GOT3 (cell line): ENCODE data around the gene ACSF3.

Source experiments
- DNase-seq: peaks from one replicate; lab custom pipeline; 2025; ENCODE audit warnings: mixed read lengths; lab: John Stamatoyannopoulos, UW

Gene ACSF3

GRCh38 chr16:89095491-89095951 lies 1.9 kb downstream of the ACSF3 start:
- DNase-seq = no peak

- DNase-seq = no peak
Observed at GRCh38 chr16:89096042-89096717, 2.5 kb downstream of the ACSF3 start.

- DNase-seq = no peak
Observed at GRCh38 chr16:89096768-89097391, 3.2 kb downstream of the ACSF3 start.

- no peak for DNase-seq
Observed at GRCh38 chr16:89097392-89097772, 3.7 kb downstream of the ACSF3 start.

GRCh38 chr16:89098767-89099430 lies 5.2 kb downstream of the ACSF3 start:
- no peak for DNase-seq

- DNase-seq = no peak
Observed at GRCh38 chr16:89099905-89100304, 6.3 kb downstream of the ACSF3 start.

- DNase-seq = no peak
Observed at GRCh38 chr16:89100601-89101302, 7.1 kb downstream of the ACSF3 start.

- DNase-seq = no peak
Observed at GRCh38 chr16:89101303-89102040, 7.8 kb downstream of the ACSF3 start.

- DNase-seq = no peak
Observed at GRCh38 chr16:89102041-89102471, 8.4 kb downstream of the ACSF3 start.

GRCh38 chr16:89102481-89103073 lies 8.9 kb downstream of the ACSF3 start:
- no peak for DNase-seq

GRCh38 chr16:89103156-89103555 lies 9.5 kb downstream of the ACSF3 start:
- no peak for DNase-seq

GRCh38 chr16:89103781-89104180 lies 10.1 kb downstream of the ACSF3 start:
- no peak for DNase-seq

- no peak for DNase-seq
Observed at GRCh38 chr16:89104303-89104702, 10.7 kb downstream of the ACSF3 start.

GRCh38 chr16:89104930-89105571 lies 11.4 kb downstream of the ACSF3 start:
- no peak for DNase-seq

GRCh38 chr16:89105599-89106151 lies 12.0 kb downstream of the ACSF3 start:
- no peak for DNase-seq

- no peak for DNase-seq
Observed at GRCh38 chr16:89106533-89107202, 13.0 kb downstream of the ACSF3 start.

- DNase-seq = no peak
Observed at GRCh38 chr16:89107203-89107582, 13.5 kb downstream of the ACSF3 start.

- no peak for DNase-seq
Observed at GRCh38 chr16:89108416-89108815, 14.8 kb downstream of the ACSF3 start.

- no peak for DNase-seq
Observed at GRCh38 chr16:89110641-89111040, 17.0 kb downstream of the ACSF3 start.

GRCh38 chr16:89111263-89111662 lies 17.6 kb downstream of the ACSF3 start:
- DNase-seq = no peak
